ENCODE results near the gene PRR30. TPM values are rescaled to one million over a fixed set of nuclear protein-coding genes. Genes with fewer than 3 reads are reported as not detected.

Gene PRR30
- total RNA-seq, 1 experiment from 2014 or later, result not detected

GRCh38 chr2:27154488-27154887 is 15.3 kb upstream of the PRR30 start:
- no peak for DNase-seq (ENCODE audit: low read depth)

- no peak for DNase-seq (ENCODE audit: low read depth)
Observed at GRCh38 chr2:27152796-27153464, 13.7 kb upstream of the PRR30 start.

- no peak for DNase-seq (ENCODE audit: low read depth)
Observed at GRCh38 chr2:27152102-27152795, 13.0 kb upstream of the PRR30 start.

GRCh38 chr2:27150639-27151230 is 11.5 kb upstream of the PRR30 start:
- no peak for DNase-seq (ENCODE audit: low read depth)

GRCh38 chr2:27149570-27150405 is 10.6 kb upstream of the PRR30 start:
- no peak for DNase-seq (ENCODE audit: low read depth)

GRCh38 chr2:27148801-27149439 is 9.7 kb upstream of the PRR30 start, which contains the start of gene TCF23:
Gene TCF23 (plus strand): TSS chr2:27149004. CDS start chr2:27149134, 130 bp downstream.
- DNase-seq (ENCODE audit: low read depth), result no peak

GRCh38 chr2:27147935-27148334 is 8.7 kb upstream of the PRR30 start:
- DNase-seq (ENCODE audit: low read depth), result no peak

GRCh38 chr2:27145682-27146081 is 6.5 kb upstream of the PRR30 start:
- no peak for DNase-seq (ENCODE audit: low read depth)

GRCh38 chr2:27143285-27143684 is 4.1 kb upstream of the PRR30 start:
- no peak for DNase-seq (ENCODE audit: low read depth)

- DNase-seq (ENCODE audit: low read depth), result no peak
Observed at GRCh38 chr2:27138111-27138510, 1.1 kb downstream of the PRR30 start.

- no peak for DNase-seq (ENCODE audit: low read depth)
Observed at GRCh38 chr2:27137322-27137935, 1.8 kb downstream of the PRR30 start.

GRCh38 chr2:27136751-27137150 is 2.5 kb downstream of the PRR30 start:
- DNase-seq (ENCODE audit: low read depth), result no peak

- no peak for DNase-seq (ENCODE audit: low read depth)
Observed at GRCh38 chr2:27135478-27135955, 3.7 kb downstream of the PRR30 start.

- no peak for DNase-seq (ENCODE audit: low read depth)
Observed at GRCh38 chr2:27134781-27135477, 4.3 kb downstream of the PRR30 start.

- DNase-seq (ENCODE audit: low read depth), result peak; percentile 93
Observed at GRCh38 chr2:27133905-27134780, 5.1 kb downstream of the PRR30 start, which contains the start of gene PREB. Gene PREB (minus strand): TSS chr2:27134636. CDS start chr2:27134421, 215 bp downstream.

- no peak for DNase-seq (ENCODE audit: low read depth)
Observed at GRCh38 chr2:27133195-27133875, 5.9 kb downstream of the PRR30 start.

- DNase-seq (ENCODE audit: low read depth), result no peak
Observed at GRCh38 chr2:27131429-27131828, 7.8 kb downstream of the PRR30 start.

GRCh38 chr2:27130396-27130795 is 8.8 kb downstream of the PRR30 start:
- DNase-seq (ENCODE audit: low read depth), result no peak
